ENCODE results near the gene PIP4K2C.
"Not testable (repeated sequence)": the region's sequence is repeated elsewhere in the genome, so short reads cannot be mapped to it uniquely, and the experiment has no call there.

PIP4K2C gene

GRCh38 chr12:57560516-57560915 is 30.5 kb upstream of the PIP4K2C start:
- no peak for DNase-seq

GRCh38 chr12:57561117-57561516 is 29.9 kb upstream of the PIP4K2C start:
- DNase-seq, result not testable (repeated sequence)

- no peak for DNase-seq
Measured at GRCh38 chr12:57563358-57563757, 27.6 kb upstream of the PIP4K2C start.

- no peak for DNase-seq
Measured at GRCh38 chr12:57564178-57564740, 26.7 kb upstream of the PIP4K2C start.

DNA sequence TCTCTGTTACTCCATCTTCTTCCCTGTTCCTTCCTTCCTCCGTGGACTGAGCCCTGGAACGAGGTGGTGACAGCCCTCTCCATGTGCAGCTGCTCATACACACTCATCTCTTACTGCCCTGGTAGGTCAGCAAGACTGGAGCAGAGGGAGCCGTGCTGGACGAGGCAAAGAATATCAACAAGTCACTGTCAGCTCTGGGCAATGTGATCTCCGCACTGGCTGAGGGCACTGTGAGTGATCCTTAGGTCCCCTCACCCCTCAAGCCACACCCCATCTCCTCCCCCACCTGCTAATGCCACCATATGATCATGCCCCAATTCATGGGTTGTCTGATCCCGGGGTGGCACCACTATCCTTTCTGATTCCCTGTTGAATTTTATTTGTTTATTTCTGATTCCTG is 22.2 kb upstream of the PIP4K2C start:
- no peak for DNase-seq

- no peak for DNase-seq
Measured at GRCh38 chr12:57569858-57570257, 21.1 kb upstream of the PIP4K2C start.

DNA sequence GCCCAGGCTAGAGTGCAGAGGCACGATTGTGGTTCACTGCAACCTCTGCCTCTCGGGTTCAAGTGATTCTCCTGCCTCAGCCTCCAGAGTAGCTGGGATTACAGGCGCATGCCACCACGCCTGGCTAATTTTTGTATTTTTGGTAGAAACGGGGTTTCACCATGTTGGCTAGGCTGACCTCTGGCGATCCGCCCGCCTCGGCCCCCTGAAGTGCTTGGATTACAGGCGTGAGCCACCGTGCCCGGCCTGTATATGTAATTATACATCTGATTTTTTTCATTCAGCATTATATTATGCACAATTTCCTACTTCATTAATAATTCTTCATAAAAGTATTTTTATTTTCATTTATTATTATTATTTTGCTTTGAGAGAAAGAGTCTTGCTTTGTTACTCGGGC is 20.6 kb upstream of the PIP4K2C start:
- DNase-seq, result not testable (repeated sequence)

- no peak for DNase-seq
Measured at GRCh38 chr12:57571926-57572762, 18.8 kb upstream of the PIP4K2C start.

GRCh38 chr12:57574795-57575194 is 16.2 kb upstream of the PIP4K2C start:
- no peak for DNase-seq

- DNase-seq, result no peak
Measured at GRCh38 chr12:57575771-57576612, 15.0 kb upstream of the PIP4K2C start.

- DNase-seq, result no peak
Measured at GRCh38 chr12:57576613-57577160, 14.3 kb upstream of the PIP4K2C start.

DNA sequence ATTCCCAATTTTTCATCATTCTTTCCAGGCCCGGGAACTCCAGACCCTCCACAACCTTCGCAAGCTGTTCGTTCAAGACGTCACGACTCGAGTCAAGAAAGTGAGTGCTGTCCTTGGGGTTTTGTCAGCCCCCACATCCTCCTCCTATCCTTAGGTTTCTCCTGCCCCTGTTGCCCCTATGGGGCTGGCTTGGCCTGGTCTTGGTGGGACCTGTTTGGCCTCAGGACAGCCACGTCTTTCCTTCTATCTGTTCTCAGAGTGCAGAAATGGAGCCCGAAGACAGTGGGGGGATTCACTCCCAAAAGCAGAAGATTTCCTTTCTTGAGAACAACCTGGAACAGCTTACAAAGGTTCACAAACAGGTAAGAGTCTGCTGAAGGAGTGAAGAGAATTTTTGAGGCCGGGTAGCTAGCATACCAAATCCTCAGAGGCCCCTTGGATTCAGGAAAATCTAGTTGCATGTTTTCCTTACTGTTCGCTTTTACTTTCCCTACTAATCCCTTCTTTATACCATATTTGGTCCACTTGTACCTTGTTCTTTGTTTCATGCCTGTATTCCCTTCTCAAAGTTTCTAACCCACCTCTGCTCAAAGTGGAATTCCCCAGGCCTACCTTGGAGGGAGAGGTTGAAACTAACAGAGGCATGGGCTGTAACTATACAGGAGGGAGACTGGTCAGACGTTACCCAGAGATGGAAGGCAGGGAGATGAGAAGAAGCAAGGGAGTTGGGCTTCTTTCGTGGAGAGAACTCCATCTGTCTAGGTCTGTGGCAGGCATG is 12.8 kb upstream of the PIP4K2C start:
- DNase-seq, result no peak

- no peak for DNase-seq
Measured at GRCh38 chr12:57579011-57579410, 12.0 kb upstream of the PIP4K2C start.

DNA sequence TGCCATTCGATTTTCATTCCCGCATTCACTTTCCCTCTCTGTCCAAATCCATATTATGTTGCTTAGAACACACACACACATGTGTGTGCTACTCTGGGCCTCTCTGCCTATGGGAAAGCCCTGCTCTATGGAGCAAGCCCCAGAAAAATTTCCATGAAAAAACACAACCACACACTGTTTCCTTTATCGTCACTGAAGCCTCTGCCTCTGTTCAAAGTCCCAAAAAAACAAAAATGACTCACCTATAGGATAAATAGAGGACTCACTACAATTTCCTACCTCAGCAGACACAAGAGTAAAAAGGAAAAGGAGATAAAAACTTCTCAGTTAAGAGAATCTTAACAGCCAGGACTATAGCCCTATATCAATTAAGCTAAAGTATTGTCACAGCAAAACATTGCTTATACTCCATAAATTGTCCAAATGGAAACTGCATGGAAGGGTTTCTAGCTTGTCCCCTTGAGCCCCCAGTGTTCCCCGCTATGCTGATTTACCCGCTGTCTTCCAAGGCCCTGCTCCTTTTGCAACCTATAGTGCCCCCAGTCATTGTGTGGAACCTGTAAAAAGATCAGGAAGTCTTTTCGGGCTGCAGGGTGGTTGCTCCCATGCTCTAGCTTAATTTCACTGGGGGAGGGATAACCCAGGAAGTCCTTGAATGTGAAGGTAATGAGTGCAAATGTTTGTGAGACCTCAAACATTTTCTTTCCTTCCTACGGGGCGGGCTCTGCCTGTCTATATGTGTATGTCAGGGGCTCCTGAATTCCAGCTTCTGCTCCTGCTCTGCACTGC is 11.1 kb upstream of the PIP4K2C start:
- DNase-seq, result no peak

- no peak for DNase-seq
Measured at GRCh38 chr12:57580466-57580795, 10.6 kb upstream of the PIP4K2C start.

- no peak for DNase-seq
Measured at GRCh38 chr12:57581802-57582201, 9.2 kb upstream of the PIP4K2C start.

DNA sequence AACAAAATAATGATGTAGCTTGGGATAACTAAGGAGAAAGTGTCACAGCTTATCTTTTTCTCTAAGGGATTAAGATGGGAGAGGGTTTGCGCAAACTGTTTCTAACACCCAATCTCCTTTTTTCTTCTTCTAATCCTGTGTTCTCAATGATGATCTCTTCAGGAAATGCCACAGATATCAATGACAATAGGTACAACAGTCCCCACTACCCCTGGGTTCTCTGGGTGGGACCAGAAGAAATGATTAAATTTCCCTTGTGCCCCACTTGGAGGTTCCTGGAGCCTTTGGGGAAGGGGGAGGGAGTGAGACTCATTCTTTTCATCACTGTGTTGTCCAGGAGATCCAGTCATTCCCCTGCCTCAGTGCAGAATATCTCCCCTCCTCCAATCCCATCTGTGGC is 8.6 kb upstream of the PIP4K2C start:
- no peak for DNase-seq

DNA sequence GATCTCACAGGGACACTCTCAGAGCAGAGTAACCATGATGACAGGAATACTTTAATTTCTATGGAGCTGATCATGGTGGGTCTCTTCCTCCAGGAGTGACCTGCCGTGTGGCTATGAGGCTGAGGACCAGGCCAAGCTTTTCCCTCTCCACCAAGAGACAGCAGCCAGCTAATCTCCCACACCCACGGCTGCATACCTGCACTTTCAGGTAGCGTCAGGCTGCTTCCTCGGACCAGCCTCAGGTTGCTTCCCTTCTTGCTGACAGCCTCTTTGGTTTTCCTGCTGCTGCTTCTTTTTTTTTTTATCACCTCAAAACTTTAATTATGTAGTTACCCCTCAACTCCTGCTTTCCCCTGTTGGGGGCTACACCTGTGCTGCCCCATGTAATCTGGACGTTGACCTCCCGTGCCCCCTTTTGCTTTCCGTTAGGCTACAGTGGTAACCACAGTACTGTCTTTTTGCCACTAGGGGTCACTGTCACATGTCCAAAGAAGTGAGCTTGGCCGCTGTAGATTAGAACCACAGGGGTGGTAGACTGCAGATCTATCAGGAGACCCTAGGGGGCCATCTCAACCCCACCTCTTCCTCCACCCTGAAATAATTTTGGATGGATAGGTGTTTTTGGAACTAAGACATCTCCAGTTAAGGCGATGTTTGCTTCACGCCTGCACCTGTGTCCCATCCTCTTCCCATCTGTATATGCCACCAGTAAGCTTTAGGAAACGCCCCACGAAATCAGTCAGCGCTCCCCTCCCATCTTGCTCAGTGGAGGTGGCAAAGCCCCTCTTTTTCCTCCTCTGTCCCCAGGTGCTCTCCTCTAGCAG is 7.8 kb upstream of the PIP4K2C start:
- peak; percentile 60 for DNase-seq

DNA sequence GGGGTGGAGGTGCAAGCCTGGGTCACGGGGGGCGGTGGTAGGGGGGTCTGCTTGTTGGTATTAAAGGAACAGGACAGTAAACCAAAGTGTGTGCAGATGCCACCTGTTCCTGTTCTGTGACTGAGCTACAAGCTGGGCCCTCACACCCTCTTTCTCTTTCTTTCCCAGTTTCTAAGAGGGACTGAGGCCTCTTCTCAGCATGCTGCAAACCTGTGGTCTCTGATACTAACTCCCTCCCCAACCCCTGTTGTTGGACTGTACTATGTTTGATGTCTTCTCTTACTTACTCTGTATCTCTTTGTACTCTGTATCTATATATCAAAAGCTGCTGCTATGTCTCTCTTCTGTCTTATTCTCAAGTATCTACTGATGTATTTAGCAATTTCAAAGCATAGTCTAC is 6.9 kb upstream of the PIP4K2C start:
- DNase-seq, result no peak

DNA sequence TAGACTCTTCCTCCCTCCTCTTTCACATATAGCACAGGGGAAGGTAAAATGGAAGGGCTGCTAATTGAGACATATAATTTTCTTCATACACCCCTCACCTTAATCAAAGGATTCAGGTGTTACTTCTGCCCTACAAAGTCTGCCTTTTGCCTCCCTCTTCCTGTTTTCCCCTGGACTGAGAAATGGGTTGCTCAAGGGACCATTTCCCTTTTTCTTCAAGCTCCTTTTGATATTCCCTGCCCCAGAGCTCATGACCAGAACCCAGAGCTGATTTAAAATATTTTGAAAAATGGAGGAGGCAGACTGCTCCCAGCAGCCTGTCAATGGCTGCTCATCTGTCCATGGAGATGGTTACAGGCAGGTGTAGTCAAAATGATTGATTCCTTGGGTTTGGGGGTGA is 6.3 kb upstream of the PIP4K2C start:
- DNase-seq, result no peak

GRCh38 chr12:57585156-57585555 is 5.8 kb upstream of the PIP4K2C start:
- DNase-seq, result no peak

Measured in activated CD8-positive, alpha-beta memory T cell treated with anti-CD3 and anti-CD28 coated beads, Interleukin-2, amount 50 U/mL, for 4 hours (primary cell).